ENCODE results near the gene RHOD. TPM values are rescaled to one million over a fixed set of nuclear protein-coding genes. Genes with fewer than 3 reads are reported as not detected.
A peak's percentile ranks its signal among the peaks of the same experiment; 100 is the strongest.

Gene RHOD
- total RNA-seq, 1 experiment from 2014 or later, result 99.9 TPM

GRCh38 chr11:67120456-67120855 lies 63.8 kb downstream of the RHOD start:
- intact Hi-C loops (cut with micrococcal nuclease), result loop anchor here (2.0 kb wide), 2 partner anchors 48 to 120 kb away; no protein-coding TSS in a partner anchor
- Histone ChIP-seq H3F3A (ENCODE audit: low read length, unreplicated experiment) (no peaks in the 10 kb centered on the region), H3K9ac (ENCODE audit: low read length) (peak overlapping the region; percentile 86), H3K4me1 (ENCODE audit: insufficient read depth, low read length) (peaks cover 6% of the 10 kb centered on the region; the same call in 1 of the 2 replicates), H3K27me3 (ENCODE audit: low read length) (no peaks in the 10 kb centered on the region), H3K4me2 (ENCODE audit: low read length) (peak overlapping the region; percentile 77), H3K9me2 (replicated peaks; ENCODE audit: low read length) (no peaks in the 10 kb centered on the region), H3K36me3 (ENCODE audit: low read depth, low read length) (peaks cover 5% of the 10 kb centered on the region; the same call in 1 of the 2 replicates), H3K79me2 (ENCODE audit: low read length) (peaks cover 62% of the 10 kb centered on the region), H3K9me3 (ENCODE audit: low read length) (no peaks in the 10 kb centered on the region), H2AFZ (ENCODE audit: low read length) (peak overlapping the region; percentile 74), H4K20me1 (ENCODE audit: low read length) (peaks cover 17% of the 10 kb centered on the region), H3K4me3 (ENCODE audit: low read length) (peak overlapping the region; percentile 97), H3K27ac (ENCODE audit: low read length) (0 out of 2 replicates have a peak overlapping the region, but pooled peaks have one; percentile 2)
- CTCF ChIA-PET, result no interaction called here
- DNase-seq (no peak), ATAC-seq (no peak)
- POLR2A ChIA-PET (ENCODE audit: unreplicated experiment), result no interaction called here
- TF ChIP-seq EZH2 (IDR thresholded peaks at IDR 0.05; ENCODE audit: low read length, unreplicated experiment) (no peak), EZH2phosphoT487 (IDR thresholded peaks at IDR 0.05; ENCODE audit: borderline replicate concordance, low read length) (no peak)
- BruUV-seq (replicated peaks), result no TSS peak

DNA sequence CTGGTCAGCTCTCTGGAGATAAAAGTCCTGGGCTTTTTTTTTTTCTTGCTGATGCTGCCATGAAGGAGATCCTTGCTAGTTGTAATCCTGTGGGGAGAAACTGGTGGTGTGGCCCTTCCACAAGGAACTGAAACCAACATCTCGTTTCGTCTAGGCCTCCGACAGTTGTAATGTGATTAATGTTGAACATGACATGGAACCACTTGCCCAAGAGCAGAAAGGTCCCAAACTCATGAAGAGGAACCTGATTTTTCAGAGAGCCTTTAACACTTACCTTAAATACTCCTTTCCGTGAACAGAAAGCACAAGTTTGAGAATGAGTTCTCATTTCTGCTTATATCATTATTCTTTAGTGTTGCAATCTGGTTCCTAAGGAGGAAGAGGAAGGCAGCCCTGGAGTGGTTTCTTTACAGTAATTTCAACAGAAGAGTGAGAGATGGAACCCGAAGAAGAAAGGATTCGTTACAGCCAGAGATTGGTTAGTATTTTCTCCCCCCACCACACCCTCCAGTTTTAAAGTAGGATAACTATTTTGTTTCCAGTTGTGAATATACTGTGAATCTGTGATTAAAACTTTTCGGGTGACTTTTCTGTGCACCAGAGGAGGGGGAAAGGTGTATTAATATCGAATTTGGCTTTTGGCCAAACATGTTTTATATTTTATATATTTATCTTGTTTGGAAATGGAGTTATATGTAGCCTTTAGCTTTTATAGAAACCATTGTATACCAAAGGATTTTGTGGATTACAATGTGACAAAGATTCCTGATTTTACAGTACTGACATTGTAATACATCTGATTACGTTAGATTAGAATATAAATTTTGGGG lies 64.4 kb downstream of the RHOD start:
- Histone ChIP-seq H3K27me3 (ENCODE audit: low read length) (no peaks in the 10 kb centered on the region), H3K36me3 (ENCODE audit: low read depth, low read length) (peaks cover 5% of the 10 kb centered on the region; the same call in 1 of the 2 replicates), H3F3A (ENCODE audit: low read length, unreplicated experiment) (no peaks in the 10 kb centered on the region), H3K4me2 (ENCODE audit: low read length) (peak overlapping the region; percentile 77), H3K9ac (ENCODE audit: low read length) (peak overlapping the region; percentile 86), H3K27ac (ENCODE audit: low read length) (0 out of 2 replicates have a peak overlapping the region, but pooled peaks have one; percentile 2), H3K9me2 (replicated peaks; ENCODE audit: low read length) (no peaks in the 10 kb centered on the region), H3K79me2 (ENCODE audit: low read length) (peaks cover 68% of the 10 kb centered on the region), H3K4me1 (ENCODE audit: insufficient read depth, low read length) (peaks cover 6% of the 10 kb centered on the region; the same call in 1 of the 2 replicates), H3K4me3 (ENCODE audit: low read length) (peak overlapping the region; percentile 97), H2AFZ (ENCODE audit: low read length) (peak overlapping the region; percentile 1; the same call in 1 of the 2 replicates), H4K20me1 (ENCODE audit: low read length) (peaks cover 17% of the 10 kb centered on the region), H3K9me3 (ENCODE audit: low read length) (no peaks in the 10 kb centered on the region)
- ATAC-seq, result no peak
- ChIA-PET POLR2A (ENCODE audit: unreplicated experiment) (no interaction called here), CTCF (no interaction called here)
- intact Hi-C loops (cut with micrococcal nuclease), result loop anchor here (2.0 kb wide), 2 partner anchors 48 to 120 kb away; no protein-coding TSS in a partner anchor
- TF ChIP-seq EZH2 (IDR thresholded peaks at IDR 0.05; ENCODE audit: low read length, unreplicated experiment) (no peak), CTCF (conservative IDR thresholded peaks at IDR 0.05; ENCODE audit: low read depth, low read length) (no peak), EZH2phosphoT487 (IDR thresholded peaks at IDR 0.05; ENCODE audit: borderline replicate concordance, low read length) (no peak)
- DNase-seq, result peak; percentile 43
- TSS peak; percentile 46 for BruUV-seq (replicated peaks)

Small RNA genes within 50 kb of the gene (microRNA-seq; reads per million reads assigned to microRNA genes)
- not detected for gene MIR6860 (ENCODE audit: unreplicated experiment)

Other genes starting within 250 kb of the RHOD start
- 63.9 and 70.4 TPM in 2 replicates for gene RCE1, start 213.4 kb upstream of the RHOD start, total RNA-seq (2014; rRNA removed)
- gene LRFN4, start 199.8 kb upstream of the RHOD start, total RNA-seq (2014; rRNA removed), result 64.4 and 79.8 TPM in 2 replicates
- 24.5 and 39.7 TPM in 2 replicates for gene PC, start 98.5 kb upstream of the RHOD start, total RNA-seq (2014; rRNA removed)
- not detected in 2 replicates for gene C11orf86, start 81.5 kb upstream of the RHOD start, total RNA-seq (2014; rRNA removed)
- gene SYT12, start 33.7 kb upstream of the RHOD start, total RNA-seq (2014; rRNA removed), result 4.8 and 5.1 TPM in 2 replicates
- gene KDM2A, start 62.4 kb downstream of the RHOD start, total RNA-seq (2014; rRNA removed), result 65.3 and 87.1 TPM in 2 replicates
- gene GRK2, start 209.6 kb downstream of the RHOD start, total RNA-seq (2014; rRNA removed), result 103 TPM in 2 replicates
- gene ANKRD13D, start 232.5 kb downstream of the RHOD start, total RNA-seq (2014; rRNA removed), result 58.9 and 63.9 TPM in 2 replicates
- gene SSH3, start 246.7 kb downstream of the RHOD start, total RNA-seq (2014; rRNA removed), result 35.1 and 52.4 TPM in 2 replicates